ENCODE data around the gene KRT14. TPM values are rescaled to one million over a fixed set of nuclear protein-coding genes. Genes with fewer than 3 reads are reported as not detected.

The KRT14 gene
- total and polyA plus RNA-seq, 2 donors = 20.7 to 210 TPM

DNA sequence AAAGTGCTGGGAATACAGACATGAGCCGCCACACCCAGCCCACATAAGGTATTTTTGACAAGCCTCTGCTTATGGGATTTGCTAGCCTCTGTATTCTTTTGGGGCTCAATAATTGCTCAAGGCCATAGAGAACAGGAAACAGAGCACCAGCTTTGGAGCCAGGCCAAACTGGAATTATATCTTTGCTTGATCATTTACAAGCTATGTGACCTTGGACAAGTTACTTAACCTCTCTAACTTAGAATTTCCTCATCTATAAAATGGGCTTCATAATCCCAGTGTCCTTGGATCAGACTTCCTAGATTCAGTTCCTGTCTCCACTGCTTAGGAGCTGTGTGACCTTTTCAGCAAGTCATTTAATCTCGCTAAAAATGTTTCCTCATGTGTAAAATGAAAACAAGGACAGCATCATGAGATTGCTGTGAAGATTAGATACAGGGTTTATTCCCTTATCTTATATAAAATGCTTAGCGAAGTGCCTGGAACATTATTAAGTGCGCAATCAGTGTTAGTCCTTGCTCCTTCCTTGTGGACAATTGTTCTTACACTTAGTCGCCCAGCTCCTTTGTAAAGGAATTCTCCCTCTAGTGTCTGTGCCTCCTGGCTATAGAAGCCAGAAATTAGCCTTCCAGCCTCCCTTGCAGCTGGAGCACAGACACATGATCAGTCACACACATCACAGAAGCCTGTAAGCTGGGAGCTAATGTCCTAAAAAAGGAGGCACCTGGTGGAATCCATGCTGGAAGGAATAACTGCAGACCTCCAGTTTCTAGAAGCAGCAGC, 31.4 kb downstream of the KRT14 start:
- H3K36me3 ChIP-seq (ENCODE audit: control insufficient read depth in 2 of 2, insufficient read depth in 2 of 2, low read length in 1 of 2) = no peaks in the 10 kb centered on the region
- no peak for DNase-seq (ENCODE audit: low read depth in 6 of 9, low spot score in 9 of 9)
- H3K27me3 ChIP-seq (ENCODE audit: control insufficient read depth in 2 of 2, insufficient read depth in 1 of 2, low read length in 1 of 2) = peaks cover 0 to 5% of the 10 kb centered on the region in 2 donors
- H3K27ac ChIP-seq (ENCODE audit: low read depth in 1 of 2, low read length in 1 of 2) = no peak overlapping the region
- WGBS = 88% methylated on average over 5 of the region's 5 CpGs
- H3K9me3 ChIP-seq (ENCODE audit: control insufficient read depth in 2 of 2, insufficient read depth in 1 of 2, low read length in 1 of 2) = no peaks in the 10 kb centered on the region
- no peaks in the 10 kb centered on the region for H3K4me1 ChIP-seq (ENCODE audit: control insufficient read depth in 2 of 2, insufficient read depth in 2 of 2, low read length in 2 of 2)
- H3K4me3 ChIP-seq (ENCODE audit: low read length in 2 of 2) = no peak overlapping the region

DNA sequence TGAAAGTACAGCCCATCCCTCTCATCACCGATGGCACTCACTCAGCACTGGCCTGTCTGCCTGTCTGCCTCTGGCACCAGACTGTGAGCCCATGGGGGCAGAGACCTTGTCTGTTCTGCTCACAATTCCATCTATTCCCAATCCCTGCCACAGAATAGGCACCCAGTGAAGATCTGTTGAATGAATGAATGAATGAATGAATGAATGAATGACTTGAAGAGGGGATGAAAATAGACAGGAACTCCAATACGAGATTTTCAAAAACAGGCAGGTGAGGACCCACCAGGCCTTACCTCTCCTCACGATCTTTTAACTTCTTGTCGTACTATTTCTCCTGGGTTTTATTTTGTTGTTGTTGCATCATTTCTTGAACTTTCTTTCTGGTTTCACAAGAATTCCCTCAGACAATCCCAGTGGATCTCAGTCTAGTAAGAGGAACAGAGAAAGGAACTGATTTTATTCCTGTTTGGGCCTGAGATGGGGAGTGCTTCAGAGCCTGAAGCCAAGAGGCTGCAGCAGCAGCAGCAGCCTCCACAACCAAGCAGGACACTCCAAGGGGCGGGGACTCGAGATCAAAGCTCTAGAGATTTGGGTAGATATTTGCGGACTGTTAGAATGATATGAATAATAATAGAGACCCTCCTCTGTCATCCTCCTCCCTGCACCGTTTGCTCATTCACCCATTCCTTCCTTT, 32.6 kb downstream of the KRT14 start:
- WGBS = 86% methylated on average over 8 of the region's 8 CpGs
- no peak for DNase-seq (ENCODE audit: low read depth in 6 of 9, low spot score in 9 of 9)
- H3K27ac ChIP-seq (ENCODE audit: low read depth in 1 of 2, low read length in 1 of 2) = no peak overlapping the region
- H3K4me1 ChIP-seq (ENCODE audit: control insufficient read depth in 2 of 2, insufficient read depth in 2 of 2, low read length in 2 of 2) = peaks cover 0 to 8% of the 10 kb centered on the region in 2 donors
- peaks cover 0 to 2% of the 10 kb centered on the region in 2 donors for H3K9me3 ChIP-seq (ENCODE audit: control insufficient read depth in 2 of 2, insufficient read depth in 1 of 2, low read length in 1 of 2)
- peaks cover 0 to 4% of the 10 kb centered on the region in 2 donors for H3K27me3 ChIP-seq (ENCODE audit: control insufficient read depth in 2 of 2, insufficient read depth in 1 of 2, low read length in 1 of 2)
- no peak overlapping the region for H3K4me3 ChIP-seq (ENCODE audit: low read length in 2 of 2)
- no peaks in the 10 kb centered on the region for H3K36me3 ChIP-seq (ENCODE audit: control insufficient read depth in 2 of 2, insufficient read depth in 2 of 2, low read length in 1 of 2)

DNA sequence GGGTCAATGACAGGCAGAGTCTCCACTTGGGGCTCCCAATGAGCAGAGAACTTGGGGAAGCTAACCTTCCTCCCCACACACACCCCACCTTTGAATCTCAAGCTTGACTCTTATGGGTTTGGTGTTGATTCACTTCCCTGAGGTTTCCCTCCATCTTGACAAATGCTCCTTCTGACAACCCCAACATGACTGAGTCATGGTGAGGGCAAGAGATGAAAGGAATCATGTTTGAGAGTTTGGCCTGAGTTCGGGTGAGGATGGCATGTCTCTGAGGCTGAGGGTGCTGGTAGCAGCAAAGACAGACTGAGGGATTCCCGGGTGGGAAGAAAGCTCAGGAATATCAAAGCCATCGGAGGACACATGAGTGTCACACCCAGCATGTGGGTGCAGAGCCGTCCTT, 33.5 kb downstream of the KRT14 start:
- peaks cover 0 to 14% of the 10 kb centered on the region in 2 donors for H3K27me3 ChIP-seq (ENCODE audit: control insufficient read depth in 2 of 2, insufficient read depth in 1 of 2, low read length in 1 of 2)
- WGBS = 90% methylated on average over 4 of the region's 4 CpGs
- peaks cover 0 to 3% of the 10 kb centered on the region in 2 donors for H3K9me3 ChIP-seq (ENCODE audit: control insufficient read depth in 2 of 2, insufficient read depth in 1 of 2, low read length in 1 of 2)
- no peaks in the 10 kb centered on the region for H3K36me3 ChIP-seq (ENCODE audit: control insufficient read depth in 2 of 2, insufficient read depth in 2 of 2, low read length in 1 of 2)
- H3K27ac ChIP-seq (ENCODE audit: low read depth in 1 of 2, low read length in 1 of 2) = no peak overlapping the region
- H3K4me3 ChIP-seq (ENCODE audit: low read length in 2 of 2) = no peak overlapping the region
- DNase-seq (ENCODE audit: low read depth in 6 of 9, low spot score in 9 of 9) = no peak
- H3K4me1 ChIP-seq (ENCODE audit: control insufficient read depth in 2 of 2, insufficient read depth in 2 of 2, low read length in 2 of 2) = peaks cover 0 to 18% of the 10 kb centered on the region in 2 donors

DNA sequence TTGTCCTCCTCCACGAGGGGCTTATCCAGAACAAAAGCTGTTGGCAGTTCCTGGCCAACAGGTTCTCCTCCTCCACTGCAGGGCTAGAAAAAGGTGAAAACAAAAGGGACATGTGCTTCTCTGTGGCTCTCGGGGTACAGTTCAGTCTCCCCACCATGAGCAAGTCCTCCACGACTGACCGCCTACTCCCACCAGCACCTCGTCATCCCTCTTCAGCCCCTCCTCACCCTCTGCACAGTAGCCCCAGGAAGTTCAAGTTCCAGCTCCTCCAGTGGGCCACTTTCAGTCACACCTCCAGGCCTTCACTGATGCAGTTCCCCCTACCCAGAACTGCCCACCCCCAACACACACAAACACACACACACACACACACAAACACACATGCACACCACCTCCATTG, 34.2 kb downstream of the KRT14 start:
- H3K36me3 ChIP-seq (ENCODE audit: control insufficient read depth in 2 of 2, insufficient read depth in 2 of 2, low read length in 1 of 2) = no peaks in the 10 kb centered on the region
- H3K4me3 ChIP-seq (ENCODE audit: low read length in 2 of 2) = no peak overlapping the region
- no peak for DNase-seq (ENCODE audit: low read depth in 6 of 9, low spot score in 9 of 9)
- peaks cover 0 to 19% of the 10 kb centered on the region in 2 donors for H3K27me3 ChIP-seq (ENCODE audit: control insufficient read depth in 2 of 2, insufficient read depth in 1 of 2, low read length in 1 of 2)
- peaks cover 0 to 20% of the 10 kb centered on the region in 2 donors for H3K4me1 ChIP-seq (ENCODE audit: control insufficient read depth in 2 of 2, insufficient read depth in 2 of 2, low read length in 2 of 2)
- no peak overlapping the region for H3K27ac ChIP-seq (ENCODE audit: low read depth in 1 of 2, low read length in 1 of 2)
- peaks cover 0 to 3% of the 10 kb centered on the region in 2 donors for H3K9me3 ChIP-seq (ENCODE audit: control insufficient read depth in 2 of 2, insufficient read depth in 1 of 2, low read length in 1 of 2)
- 91% methylated on average over 5 of the region's 5 CpGs for WGBS

DNA sequence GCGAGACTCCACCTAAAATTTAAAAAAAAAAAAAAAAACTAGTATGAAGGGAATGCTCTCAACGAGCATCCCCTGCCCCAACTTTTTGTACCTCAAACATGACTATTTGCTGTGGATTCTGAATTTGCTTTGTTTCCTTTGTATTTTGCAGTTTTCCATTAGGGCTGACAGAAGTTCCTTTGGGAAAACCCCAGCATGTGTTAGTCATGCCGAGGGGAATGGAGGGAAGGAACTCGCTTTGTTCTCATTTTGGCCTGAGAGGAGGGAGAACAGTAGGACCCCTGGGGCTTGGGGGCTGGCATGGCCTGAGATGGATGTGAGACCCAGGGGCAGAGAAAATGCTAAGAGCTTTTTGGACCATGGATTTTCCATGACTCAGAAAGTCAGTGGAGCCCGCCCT, 35.3 kb downstream of the KRT14 start:
- H3K36me3 ChIP-seq (ENCODE audit: control insufficient read depth in 2 of 2, insufficient read depth in 2 of 2, low read length in 1 of 2) = no peaks in the 10 kb centered on the region
- peaks cover 0 to 21% of the 10 kb centered on the region in 2 donors for H3K4me1 ChIP-seq (ENCODE audit: control insufficient read depth in 2 of 2, insufficient read depth in 2 of 2, low read length in 2 of 2)
- H3K9me3 ChIP-seq (ENCODE audit: control insufficient read depth in 2 of 2, insufficient read depth in 1 of 2, low read length in 1 of 2) = peaks cover 0 to 3% of the 10 kb centered on the region in 2 donors
- 82% methylated on average over 5 of the region's 5 CpGs for WGBS
- no peak overlapping the region for H3K4me3 ChIP-seq (ENCODE audit: low read length in 2 of 2)
- DNase-seq (ENCODE audit: low read depth in 6 of 9, low spot score in 9 of 9) = no peak
- H3K27me3 ChIP-seq (ENCODE audit: control insufficient read depth in 2 of 2, insufficient read depth in 1 of 2, low read length in 1 of 2) = peaks cover 0 to 19% of the 10 kb centered on the region in 2 donors
- H3K27ac ChIP-seq (ENCODE audit: low read depth in 1 of 2, low read length in 1 of 2) = no peak overlapping the region

DNA sequence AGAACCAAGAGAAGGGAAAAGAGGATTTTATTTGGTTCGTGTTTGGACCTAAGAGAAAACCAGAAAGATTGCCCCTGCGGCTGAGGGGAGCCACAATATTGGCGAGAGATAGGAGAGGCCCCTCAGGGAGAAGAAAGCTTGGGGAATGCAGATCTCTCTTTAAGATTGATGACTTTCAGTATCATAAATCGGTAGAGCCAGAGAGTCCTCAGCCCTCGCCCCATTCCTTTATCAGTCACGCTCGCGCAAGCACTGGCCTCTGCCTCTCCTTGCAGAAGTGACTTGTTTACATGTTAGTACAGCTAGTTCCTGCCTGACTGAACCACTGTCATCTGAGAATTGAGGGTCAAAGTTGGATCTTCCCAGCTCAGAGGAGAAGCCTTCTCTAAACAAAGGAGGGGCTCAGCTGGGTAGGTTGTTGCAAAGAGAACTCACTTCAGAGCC, 37.1 kb downstream of the KRT14 start:
- H3K9me3 ChIP-seq (ENCODE audit: control insufficient read depth in 2 of 2, insufficient read depth in 1 of 2, low read length in 1 of 2) = peaks cover 0 to 3% of the 10 kb centered on the region in 2 donors
- no peak overlapping the region for H3K4me3 ChIP-seq (ENCODE audit: low read length in 2 of 2)
- no peak overlapping the region for H3K27ac ChIP-seq (ENCODE audit: low read depth in 1 of 2, low read length in 1 of 2)
- DNase-seq (ENCODE audit: low read depth in 6 of 9, low spot score in 9 of 9) = no peak
- no peaks in the 10 kb centered on the region for H3K36me3 ChIP-seq (ENCODE audit: control insufficient read depth in 2 of 2, insufficient read depth in 2 of 2, low read length in 1 of 2)
- WGBS = 86% methylated on average over 8 of the region's 8 CpGs
- H3K27me3 ChIP-seq (ENCODE audit: control insufficient read depth in 2 of 2, insufficient read depth in 1 of 2, low read length in 1 of 2) = peaks cover 0 to 19% of the 10 kb centered on the region in 2 donors
- H3K4me1 ChIP-seq (ENCODE audit: control insufficient read depth in 2 of 2, insufficient read depth in 2 of 2, low read length in 2 of 2) = peaks cover 0 to 21% of the 10 kb centered on the region in 2 donors

DNA sequence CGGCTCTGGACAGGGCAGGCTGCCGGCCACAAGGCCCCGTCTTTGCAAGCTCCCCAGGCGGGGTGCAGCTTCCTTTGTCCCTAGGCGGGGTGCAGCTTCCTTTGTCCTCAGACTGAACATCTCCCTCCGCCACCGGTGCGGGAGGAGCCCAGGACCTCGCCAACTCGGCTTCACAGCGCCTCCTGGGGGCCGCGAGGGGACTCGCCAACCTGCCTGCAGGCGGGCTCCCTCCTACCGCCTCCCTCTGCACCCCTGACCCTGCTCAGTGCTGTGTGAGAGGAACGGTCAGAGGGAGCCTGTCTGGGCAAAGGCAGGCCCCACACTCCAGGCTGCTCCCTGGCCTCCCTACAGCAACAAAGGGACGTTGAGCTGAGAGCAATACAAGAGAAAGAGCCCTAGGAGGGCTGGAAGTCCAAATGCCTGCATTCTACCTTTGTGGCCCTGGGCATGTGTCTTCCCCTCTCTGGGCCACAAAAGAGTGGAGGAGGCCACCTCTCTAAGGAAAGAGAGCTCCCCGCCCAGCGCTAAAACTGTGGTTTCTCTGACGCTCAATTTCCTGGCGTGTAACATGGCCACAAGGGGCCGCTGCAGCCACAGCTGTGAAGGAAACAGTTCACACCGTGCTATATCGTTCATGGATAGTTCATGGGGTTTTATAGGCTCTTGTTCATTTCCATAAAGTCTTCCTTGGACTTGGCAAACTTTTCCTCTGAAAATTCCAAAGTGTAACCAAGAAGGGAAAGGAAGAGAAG, 37.7 kb downstream of the KRT14 start:
- Histone ChIP-seq H3K9me3 (ENCODE audit: control insufficient read depth in 2 of 2, insufficient read depth in 1 of 2, low read length in 1 of 2) (peaks cover 0 to 3% of the 10 kb centered on the region in 2 donors), H3K27me3 (ENCODE audit: control insufficient read depth in 2 of 2, insufficient read depth in 1 of 2, low read length in 1 of 2) (peaks cover 0 to 19% of the 10 kb centered on the region in 2 donors), H3K4me1 (ENCODE audit: control insufficient read depth in 2 of 2, insufficient read depth in 2 of 2, low read length in 2 of 2) (peaks cover 0 to 21% of the 10 kb centered on the region in 2 donors), H3K4me3 (ENCODE audit: low read length in 2 of 2) (no peak overlapping the region), H3K27ac (ENCODE audit: low read depth in 1 of 2, low read length in 1 of 2) (peak overlapping the region in 1 of 2 donors; percentile 43), H3K36me3 (ENCODE audit: control insufficient read depth in 2 of 2, insufficient read depth in 2 of 2, low read length in 1 of 2) (no peaks in the 10 kb centered on the region)
- WGBS = 3% methylated on average over 25 of the region's 25 CpGs
- peak; percentile 32 to 84 (median 55) for DNase-seq (ENCODE audit: low read depth in 6 of 9, low spot score in 9 of 9)

DNA sequence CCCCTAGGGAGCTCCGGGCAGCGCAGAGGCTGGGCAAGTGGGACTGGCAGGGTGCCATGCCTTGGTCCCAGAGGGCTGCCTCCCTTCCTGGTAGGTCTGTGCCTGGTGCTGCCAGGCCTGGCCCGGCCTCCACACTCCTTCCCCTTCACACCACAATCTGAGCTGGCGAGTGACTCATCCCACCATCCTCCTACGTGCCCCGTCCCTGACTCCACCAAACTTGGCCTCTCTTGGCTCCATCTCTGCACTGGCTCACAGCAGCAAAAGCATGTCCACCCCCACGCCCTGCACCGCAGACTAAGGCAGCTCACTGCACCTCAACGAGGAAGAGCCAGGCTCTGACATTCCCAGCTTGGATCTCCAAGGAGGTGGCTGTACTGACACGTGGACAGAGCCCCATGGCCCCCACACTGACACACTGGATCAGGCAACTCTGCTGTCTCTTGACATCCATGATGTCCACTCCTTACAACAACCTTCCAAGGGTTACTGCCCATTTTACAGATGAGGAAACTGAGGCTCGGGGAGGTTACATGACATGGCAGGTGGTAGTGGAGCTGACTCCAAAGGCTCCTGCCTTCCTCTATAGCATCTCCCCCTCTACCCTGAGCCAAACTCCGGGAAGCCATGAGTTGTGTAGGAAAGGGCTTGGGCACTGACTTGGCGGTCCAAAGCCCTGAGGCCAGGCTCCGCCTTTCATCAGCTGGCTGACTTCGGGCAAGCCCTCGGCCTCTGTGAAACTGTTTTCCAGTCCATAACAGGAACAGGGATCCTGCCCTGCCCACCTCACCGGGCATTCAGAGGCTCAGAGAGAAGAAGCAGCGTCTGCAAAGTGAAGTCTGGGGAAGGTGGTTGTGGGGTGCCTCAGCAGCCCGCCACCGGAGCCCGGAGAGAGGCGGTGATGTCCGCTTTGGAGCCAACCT, 38.5 kb downstream of the KRT14 start:
- peaks cover 0 to 21% of the 10 kb centered on the region in 2 donors for H3K4me1 ChIP-seq (ENCODE audit: control insufficient read depth in 2 of 2, insufficient read depth in 2 of 2, low read length in 2 of 2)
- no peak overlapping the region for H3K27ac ChIP-seq (ENCODE audit: low read depth in 1 of 2, low read length in 1 of 2)
- no peaks in the 10 kb centered on the region for H3K36me3 ChIP-seq (ENCODE audit: control insufficient read depth in 2 of 2, insufficient read depth in 2 of 2, low read length in 1 of 2)
- 52% methylated on average over 23 of the region's 23 CpGs for WGBS
- no peak for DNase-seq (ENCODE audit: low read depth in 6 of 9, low spot score in 9 of 9)
- peaks cover 0 to 3% of the 10 kb centered on the region in 2 donors for H3K9me3 ChIP-seq (ENCODE audit: control insufficient read depth in 2 of 2, insufficient read depth in 1 of 2, low read length in 1 of 2)
- peaks cover 0 to 19% of the 10 kb centered on the region in 2 donors for H3K27me3 ChIP-seq (ENCODE audit: control insufficient read depth in 2 of 2, insufficient read depth in 1 of 2, low read length in 1 of 2)
- no peak overlapping the region for H3K4me3 ChIP-seq (ENCODE audit: low read length in 2 of 2)
